Fibroblast of mammary gland (primary cell): Measurements from ENCODE around the gene RAD50.

ENCODE experiments used
- DNase-seq: peaks from one replicate; pipeline ENCODE4 v3.0.0-alpha.2; 2010; ENCODE audit warnings: low read depth
- H3K4me3 ChIP-seq: 2 replicates; pipeline ENCODE4 v1.5.1; 2011; ENCODE audit warnings: low read depth, mild to moderate bottlenecking, low read length, moderate library complexity; ENCODE audit not compliant: control insufficient read depth
- TF ChIP-seq, protein P1 (sequence below): conservative IDR thresholded peaks from 2 replicates; pipeline ENCODE4 v1.5.1; 2011; ENCODE audit warnings: low read depth, low read length, inconsistent platforms; ENCODE audit not compliant: control insufficient read depth, insufficient read depth

RAD50 gene

DNA sequence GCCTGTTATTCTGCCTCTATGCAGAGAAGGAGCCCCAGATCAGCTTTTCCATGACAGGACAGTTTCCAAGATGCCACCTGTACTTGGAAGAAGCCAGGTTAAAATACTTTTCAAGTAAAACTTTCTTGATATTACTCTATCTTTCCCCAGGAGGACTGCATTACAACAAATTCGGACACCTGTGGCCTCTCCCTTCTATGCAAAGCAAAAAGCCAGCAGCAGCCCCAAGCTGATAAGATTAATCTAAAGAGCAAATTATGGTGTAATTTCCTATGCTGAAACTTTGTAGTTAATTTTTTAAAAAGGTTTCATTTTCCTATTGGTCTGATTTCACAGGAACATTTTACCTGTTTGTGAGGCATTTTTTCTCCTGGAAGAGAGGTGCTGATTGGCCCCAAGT, 116.7 kb downstream of the RAD50 start:
- no peak for DNase-seq
- TF ChIP-seq, protein P1, sequence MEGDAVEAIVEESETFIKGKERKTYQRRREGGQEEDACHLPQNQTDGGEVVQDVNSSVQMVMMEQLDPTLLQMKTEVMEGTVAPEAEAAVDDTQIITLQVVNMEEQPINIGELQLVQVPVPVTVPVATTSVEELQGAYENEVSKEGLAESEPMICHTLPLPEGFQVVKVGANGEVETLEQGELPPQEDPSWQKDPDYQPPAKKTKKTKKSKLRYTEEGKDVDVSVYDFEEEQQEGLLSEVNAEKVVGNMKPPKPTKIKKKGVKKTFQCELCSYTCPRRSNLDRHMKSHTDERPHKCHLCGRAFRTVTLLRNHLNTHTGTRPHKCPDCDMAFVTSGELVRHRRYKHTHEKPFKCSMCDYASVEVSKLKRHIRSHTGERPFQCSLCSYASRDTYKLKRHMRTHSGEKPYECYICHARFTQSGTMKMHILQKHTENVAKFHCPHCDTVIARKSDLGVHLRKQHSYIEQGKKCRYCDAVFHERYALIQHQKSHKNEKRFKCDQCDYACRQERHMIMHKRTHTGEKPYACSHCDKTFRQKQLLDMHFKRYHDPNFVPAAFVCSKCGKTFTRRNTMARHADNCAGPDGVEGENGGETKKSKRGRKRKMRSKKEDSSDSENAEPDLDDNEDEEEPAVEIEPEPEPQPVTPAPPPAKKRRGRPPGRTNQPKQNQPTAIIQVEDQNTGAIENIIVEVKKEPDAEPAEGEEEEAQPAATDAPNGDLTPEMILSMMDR, result no peak
- no peak overlapping the region for H3K4me3 ChIP-seq

DNA sequence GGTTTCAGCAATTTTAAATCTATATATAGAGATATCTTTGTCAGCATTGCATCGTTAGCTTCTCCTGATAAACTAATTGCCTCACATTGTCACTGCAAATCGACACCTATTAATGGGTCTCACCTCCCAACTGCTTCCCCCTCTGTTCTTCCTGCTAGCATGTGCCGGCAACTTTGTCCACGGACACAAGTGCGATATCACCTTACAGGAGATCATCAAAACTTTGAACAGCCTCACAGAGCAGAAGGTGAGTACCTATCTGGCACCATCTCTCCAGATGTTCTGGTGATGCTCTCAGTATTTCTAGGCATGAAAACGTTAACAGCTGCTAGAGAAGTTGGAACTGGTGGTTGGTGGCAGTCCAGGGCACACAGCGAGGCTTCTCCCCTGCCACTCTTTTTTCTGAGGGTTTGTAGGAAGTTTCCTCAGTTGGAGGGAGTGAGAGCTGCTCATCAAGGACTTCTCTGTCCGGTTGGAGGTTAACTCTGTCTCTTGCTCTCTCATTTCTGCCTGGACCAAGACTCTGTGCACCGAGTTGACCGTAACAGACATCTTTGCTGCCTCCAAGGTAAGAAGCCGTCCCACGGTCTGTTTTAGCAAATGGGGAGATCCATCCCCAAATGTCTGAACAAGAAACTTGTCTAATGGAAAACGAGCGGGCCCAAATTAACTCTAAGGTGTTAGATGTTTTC, 117.3 kb downstream of the RAD50 start, which contains the start of gene IL4:
TSS of gene IL4 (plus strand) at position 51 of the 692 bp plus-strand sequence. CDS start at position 113, 62 bp downstream.
- DNase-seq, result no peak
- peak within 1 kb of the TSS; percentile 7 for H3K4me3 ChIP-seq

DNA sequence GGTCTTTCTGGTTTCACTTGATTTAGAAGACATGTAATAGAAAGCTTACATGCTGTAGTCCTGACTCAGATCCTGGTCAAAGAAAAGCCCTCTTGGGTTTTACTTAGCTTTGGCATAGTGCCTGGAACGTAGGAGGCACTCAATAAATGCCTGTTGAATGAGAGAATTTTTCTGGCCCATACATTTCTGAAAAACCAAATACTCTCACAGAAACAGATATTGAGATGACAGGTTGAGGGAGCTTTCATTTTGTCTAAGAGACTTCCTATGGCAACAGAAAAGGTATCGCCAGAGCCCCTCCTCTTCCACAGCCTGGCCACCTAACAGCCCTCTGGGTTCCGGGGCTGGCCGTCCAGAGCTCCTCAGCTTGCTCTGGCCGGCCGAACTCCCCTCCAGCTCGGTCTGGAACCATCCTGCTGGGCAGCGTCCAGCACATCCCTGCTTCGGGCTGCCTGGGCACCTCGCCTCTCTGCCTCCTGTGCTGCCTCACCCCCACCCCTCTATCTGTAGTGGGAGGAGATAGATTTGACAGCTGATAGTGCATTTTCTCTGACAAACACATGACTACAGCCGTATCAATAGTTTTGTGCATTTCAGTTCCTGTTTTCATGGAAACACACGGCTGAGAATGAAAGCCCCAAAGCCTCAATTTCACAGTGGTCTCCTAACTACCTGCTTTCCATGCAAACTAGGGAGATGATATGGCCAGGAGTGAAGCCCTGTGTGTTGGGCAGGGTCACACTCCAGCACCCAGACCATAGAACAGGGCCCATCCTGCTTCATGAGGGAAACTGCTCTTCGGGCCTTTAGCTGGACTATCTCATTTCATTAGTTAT, 118.1 kb downstream of the RAD50 start:
- peak; percentile 96 for DNase-seq
- peak overlapping the region; percentile 7 for H3K4me3 ChIP-seq
- TF ChIP-seq, protein P1, result no peak

More for the DNA sequence above, 117.3 kb downstream of the RAD50 start, which contains the start of gene IL4:
- TF ChIP-seq, protein P1, result no peak

DNA sequence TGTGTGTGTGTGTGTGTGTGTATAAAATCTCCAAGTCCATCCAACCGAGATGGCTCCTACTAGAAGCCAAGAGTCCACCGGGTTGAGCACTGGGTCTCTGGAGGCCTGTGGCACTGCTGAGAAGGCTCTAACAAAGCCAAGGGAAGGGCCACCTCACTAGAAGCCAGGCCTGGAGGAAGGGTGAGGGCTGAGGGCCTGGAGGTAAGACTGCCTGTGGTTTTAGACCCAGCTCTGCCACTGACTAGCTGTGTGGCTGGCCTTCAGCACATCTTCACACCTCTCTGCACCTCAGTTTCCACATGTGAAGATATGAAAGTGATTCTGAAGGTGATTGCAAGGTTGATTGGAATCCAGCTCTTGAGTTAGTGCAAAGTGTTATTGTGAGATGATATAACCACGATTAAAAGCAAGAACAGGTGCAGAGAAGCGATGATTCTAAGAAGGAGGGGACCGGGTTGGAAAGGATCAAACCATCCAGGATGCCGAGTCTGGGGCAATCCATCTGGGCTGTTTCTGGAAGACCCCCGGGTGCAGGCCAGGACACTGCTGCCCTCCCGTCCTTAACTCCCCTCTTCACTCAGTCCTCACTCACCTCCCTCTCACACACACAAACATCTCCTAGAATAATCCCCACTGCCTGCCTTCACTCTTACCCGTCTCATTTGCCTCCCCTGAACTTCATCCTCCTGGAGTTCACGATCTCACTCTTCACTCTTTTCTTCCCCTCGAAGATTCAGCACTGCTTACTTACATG, 119.3 kb downstream of the RAD50 start:
- H3K4me3 ChIP-seq, result no peak overlapping the region

DNA sequence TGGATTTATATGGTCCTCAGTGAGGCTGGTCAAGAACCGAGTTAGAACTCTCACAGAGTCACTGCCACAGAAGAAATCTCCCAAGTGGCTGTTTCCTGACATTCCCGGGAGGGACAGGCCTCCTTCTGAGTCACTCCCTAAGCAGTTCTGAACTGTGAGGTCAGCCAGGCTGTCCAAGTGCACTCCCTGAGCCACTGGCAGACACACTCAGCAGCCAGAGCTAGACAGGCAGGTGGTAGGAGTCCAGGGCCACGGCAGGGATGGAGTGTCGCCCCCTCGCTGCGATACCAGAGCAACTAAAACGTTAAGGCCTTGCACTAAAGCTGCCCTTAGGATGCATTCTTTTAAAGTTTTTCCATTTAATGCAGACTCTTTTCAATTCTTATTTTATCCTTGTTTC, 120.4 kb downstream of the RAD50 start:
- TF ChIP-seq, protein P1, result peak; percentile 48
- peak; percentile 88 for DNase-seq
- no peak overlapping the region for H3K4me3 ChIP-seq

More for the DNA sequence above, 119.3 kb downstream of the RAD50 start:
- no peak for DNase-seq
- TF ChIP-seq, protein P1, result no peak

DNA sequence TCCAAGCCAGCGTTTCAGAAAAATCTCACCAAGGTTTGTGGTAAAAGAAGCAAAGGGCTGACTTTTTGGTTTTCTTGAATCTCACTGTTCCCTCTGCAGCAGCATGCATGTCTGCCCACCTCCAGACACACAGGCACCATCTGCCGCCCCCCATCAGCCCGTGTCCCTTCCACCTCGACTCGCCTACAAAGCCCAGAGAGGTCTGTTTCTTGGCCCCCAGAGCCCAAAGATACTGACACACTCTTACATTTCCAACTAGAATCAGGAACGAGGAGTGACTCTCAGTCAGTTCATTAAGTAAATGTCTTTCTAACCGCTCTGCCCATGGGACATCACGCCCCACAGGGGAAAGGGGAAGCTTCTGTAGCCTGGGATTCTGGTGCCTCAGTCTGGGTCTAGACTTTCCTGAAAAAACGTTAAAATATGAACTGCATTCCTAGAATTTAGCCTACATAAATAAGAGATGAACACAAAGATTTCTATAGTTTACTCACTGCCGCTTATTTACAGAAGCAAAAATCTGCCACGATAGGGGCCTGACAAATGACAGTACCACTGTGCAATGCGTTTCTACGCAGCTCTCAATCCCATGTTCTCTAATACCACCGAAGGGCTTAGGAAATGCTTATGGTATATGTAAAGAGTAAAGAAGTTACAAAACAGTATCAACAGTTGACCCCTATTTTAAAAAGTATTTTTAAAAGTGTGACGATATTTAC, 121.1 kb downstream of the RAD50 start:
- no peak overlapping the region for H3K4me3 ChIP-seq
- TF ChIP-seq, protein P1, result no peak

More for the DNA sequence above, 121.1 kb downstream of the RAD50 start:
- DNase-seq, result no peak
